GM19238 (cell line): Measurements from ENCODE around the gene GOLGA1.
"Not testable (repeated sequence)": the region's sequence is repeated elsewhere in the genome, so short reads cannot be mapped to it uniquely, and the experiment has no call there.

Experiments
- DNase-seq: peaks from one replicate; pipeline ENCODE4 v3.0.0; 2011; ENCODE audit warnings: low spot score; ENCODE audit not compliant: insufficient read length

Gene GOLGA1

GRCh38 chr9:124860582-124861341, 80.1 kb downstream of the GOLGA1 start:
- DNase-seq: no peak

GRCh38 chr9:124859803-124860581, 80.9 kb downstream of the GOLGA1 start:
- no peak for DNase-seq

DNA sequence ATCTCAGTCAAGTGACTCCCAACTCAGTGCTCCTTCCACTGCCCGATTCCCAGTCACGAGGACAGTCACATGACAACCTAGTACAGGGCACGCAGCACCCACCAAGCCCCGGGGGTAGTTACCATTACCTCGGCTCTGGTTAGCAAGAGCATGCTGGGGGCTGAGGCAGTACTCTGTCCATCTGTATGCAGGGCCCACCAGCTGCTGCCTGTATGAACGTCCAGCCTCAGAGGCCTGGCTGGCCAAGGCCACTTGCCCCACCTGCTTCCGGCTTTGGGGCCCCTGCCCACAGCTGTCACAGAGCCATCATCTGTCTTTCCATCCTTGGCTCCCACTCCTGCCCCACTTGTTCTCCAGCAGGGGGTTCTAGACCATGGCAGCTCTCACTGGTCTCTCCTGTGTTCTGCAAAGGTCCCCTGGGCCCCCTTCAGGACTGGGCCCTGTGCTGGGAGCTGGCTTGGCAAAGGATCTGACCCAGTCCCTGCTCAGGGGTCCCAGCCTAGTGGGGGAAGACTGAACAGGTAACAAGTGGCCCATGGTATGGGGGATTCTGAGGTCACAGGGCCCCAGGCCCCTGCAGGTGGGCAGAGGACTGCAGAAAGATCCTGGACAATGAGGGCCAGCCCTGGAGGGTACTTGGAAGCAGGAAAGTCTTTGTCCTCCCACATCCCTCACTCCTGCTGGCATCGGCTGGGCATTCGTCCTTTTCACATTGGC, 82.4 kb downstream of the GOLGA1 start:
- no peak for DNase-seq

- DNase-seq: no peak
These were observed 83.2 kb downstream of the GOLGA1 start for GRCh38 chr9:124857533-124858162.

DNA sequence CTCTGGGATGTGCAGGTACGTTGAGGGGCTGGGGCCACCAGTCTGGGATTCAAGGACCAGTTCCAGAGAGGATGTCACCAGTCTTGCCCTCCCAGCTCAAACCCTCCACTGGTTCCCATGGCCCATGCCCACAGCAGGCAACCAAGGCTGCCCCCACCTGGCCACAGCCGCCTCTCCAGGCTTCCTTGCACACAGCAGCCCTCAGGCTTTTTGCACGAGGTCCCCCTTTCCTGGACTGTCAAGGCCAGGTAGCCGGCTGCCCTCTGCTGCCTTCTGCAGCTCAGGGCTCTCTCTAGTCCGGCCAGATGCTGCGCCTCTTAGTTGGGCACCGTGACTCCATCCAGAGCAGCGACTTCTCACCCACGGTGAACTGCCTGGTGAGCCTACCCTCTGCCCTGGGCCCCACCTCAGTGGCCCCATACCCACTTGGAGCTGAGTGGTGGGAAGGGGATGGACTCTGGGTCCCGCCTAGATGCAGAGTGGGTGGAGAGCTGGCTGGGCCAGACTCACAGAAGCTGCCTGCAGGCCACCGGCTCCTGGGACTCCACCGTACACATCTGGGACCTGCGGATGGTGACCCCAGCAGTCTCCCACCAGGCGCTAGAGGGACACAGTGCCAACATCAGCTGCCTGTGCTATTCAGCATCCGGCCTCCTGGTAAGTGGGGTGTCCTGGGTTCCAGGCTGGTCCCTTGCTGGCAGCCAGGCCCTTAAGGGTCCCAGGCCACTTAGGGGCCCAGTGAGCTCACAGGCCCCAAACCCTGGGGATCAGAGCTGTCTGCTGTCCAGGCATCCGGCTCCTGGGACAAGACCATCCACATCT, 84.7 kb downstream of the GOLGA1 start:
- DNase-seq: no peak

DNA sequence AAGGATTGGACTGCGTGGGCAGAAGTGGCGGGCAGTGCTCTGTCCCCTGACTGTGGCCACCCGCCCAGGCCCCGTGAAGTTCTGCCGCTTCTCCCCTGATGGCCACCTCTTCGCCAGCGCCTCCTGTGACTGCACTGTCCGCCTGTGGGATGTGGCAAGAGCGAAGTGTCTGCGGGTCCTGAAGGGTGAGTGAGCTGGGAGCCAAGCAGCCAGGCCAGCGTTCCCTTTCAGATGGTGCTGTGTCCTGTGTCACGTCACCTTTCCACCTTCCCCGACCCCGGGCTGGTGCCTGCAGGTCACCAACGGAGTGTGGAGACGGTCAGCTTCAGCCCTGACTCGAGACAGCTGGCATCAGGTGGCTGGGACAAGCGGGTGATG, 85.3 kb downstream of the GOLGA1 start:
- DNase-seq: no peak

DNA sequence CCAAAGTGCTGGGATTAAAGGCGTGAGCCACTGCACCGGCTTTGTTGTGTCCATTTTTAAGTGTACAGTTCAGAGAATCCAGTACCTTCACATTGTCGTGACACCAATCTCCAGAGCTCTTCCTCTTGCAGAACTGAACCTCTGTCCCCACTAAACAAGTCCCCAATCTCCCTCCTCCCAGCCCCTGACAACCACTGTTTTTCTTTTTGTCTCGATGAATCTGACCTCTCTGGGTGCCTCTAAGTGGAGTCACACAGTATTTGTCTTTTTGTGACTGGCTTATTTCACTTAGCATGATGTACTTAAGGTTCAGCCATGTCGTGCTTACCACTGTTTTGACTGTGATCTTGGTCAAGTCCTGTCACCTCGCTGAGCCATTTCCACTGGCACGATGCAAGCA, 86.1 kb downstream of the GOLGA1 start:
- no peak for DNase-seq

GRCh38 chr9:124854161-124854560, 86.7 kb downstream of the GOLGA1 start:
- no peak for DNase-seq

DNA sequence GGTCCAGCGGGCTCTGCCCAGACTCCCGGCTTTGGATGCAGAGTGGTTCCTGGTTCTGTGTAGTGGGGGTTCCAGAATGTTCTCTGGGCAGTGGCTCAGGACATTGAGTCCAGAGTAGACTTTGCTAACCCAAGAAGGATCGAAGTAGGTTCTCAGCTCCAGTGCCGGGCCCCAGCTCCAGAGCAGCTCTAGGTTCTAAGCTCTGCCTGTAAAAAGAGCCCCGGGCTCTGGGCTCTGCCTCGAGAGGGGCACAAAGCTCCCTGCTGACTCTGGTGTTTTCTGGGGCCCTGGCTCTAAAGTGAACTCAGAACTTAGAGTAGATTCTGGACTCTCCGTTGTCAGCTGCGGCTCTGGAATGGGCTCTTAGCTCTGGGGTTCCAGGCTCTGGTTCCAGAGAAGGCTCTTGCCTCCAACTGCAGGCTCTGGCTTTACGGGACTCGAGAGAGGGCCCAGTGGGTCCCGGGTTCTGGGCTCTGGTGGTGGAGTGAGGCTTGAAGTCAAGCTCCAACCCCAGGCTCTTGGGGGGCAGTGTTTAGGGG, 87.2 kb downstream of the GOLGA1 start:
- no peak for DNase-seq

GRCh38 chr9:124852829-124853531, 87.9 kb downstream of the GOLGA1 start, which contains the start of gene WDR38:
Gene WDR38, plus strand, starts transcription at chr9:124853460. Its CDS starts 72 bp downstream, at chr9:124853532.
- DNase-seq: peak; percentile 77

GRCh38 chr9:124852121-124852828, 88.6 kb downstream of the GOLGA1 start:
- DNase-seq: no peak

GRCh38 chr9:124849801-124850200, 91.1 kb downstream of the GOLGA1 start:
- DNase-seq: no peak

DNA sequence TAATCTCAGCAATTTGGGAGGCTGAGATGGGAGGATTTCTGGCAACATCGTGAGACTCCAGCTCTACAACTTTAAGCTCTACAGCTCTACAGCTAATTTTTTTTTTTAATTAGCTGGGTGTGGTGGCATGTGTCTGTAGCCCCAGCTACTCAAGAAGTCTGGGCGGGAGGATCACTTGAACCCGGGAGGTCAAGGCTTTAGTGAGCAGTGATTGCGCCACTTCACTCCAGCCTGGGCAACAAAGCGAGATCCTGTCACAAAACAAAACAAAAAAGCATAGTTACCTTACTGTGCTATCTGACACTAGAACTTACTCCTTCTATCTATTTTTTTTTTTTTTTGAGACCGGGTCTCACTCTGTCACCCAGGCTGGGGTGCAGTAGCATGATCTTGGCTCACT, 93.9 kb downstream of the GOLGA1 start:
- DNase-seq: no peak

- not testable (repeated sequence) for DNase-seq
These were observed 94.4 kb downstream of the GOLGA1 start for GRCh38 chr9:124846467-124846866.

- DNase-seq: no peak
These were observed 96.6 kb downstream of the GOLGA1 start for GRCh38 chr9:124844291-124844690.

GRCh38 chr9:124843456-124844034, 97.3 kb downstream of the GOLGA1 start:
- DNase-seq: no peak

DNA sequence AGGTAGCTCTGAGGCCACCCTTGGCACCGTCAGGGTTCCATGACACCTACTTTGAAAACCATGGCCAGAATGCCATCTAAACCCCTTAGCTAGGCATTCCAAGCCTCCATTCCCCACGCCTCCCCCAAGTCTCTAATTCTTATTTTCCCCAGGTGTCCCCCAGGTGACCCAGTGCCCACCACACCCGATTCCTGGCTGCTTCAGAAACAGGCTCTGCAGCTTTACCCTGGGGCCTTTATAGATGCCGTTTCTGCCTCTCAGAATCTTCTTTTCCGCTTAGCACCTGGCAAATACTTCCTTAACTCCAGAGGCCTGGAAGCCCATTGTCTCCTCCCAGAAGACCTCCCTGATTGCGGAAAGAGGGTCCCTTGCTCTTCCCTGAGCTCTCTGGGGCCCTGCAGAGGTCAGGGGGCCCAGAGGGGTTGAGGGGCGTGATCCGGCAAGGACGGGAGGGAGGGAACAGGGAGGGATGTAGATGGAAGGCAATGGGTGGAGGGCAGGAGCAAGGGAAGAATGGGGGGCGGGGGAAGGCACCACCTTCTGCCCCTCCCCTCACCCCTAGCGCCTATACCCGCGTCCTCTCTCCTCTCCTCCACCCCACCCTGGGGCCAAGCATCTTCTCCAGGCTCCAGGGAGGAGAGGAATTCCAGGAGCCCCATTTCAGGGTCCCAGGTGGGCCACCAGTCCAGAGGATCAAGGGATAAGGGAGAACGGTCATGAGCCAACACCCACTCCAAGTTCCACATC, 99.6 kb downstream of the GOLGA1 start:
- no peak for DNase-seq

DNA sequence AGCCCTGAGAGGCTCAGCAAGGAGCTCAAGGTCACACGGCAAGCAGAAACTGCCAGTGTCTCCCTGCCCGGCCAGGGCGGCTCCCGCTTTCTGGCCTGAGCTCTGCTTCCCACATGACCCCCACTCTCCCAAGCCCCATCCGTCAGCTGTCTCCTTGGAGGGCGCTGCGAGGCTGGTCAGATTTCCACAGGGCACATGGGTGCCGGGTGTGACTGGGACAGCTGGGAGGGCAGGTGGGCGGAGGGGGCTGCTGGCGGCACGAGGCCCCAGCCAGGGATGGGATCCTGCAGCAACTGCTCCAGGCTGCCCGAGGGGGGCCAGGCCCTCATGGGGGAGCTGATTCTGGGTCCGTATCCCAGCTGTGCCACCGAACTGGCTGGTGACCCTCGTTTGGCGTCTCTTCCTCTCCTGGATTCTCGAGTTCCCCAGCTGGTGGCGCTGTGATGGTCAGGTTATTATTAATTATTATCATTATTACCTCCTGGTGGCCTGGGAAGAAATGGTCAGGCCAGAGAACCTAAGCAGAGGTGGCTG, 100.5 kb downstream of the GOLGA1 start:
- DNase-seq: no peak
